ENCODE data around the gene AGAP2. TPM values are rescaled to one million over a fixed set of nuclear protein-coding genes. Genes with fewer than 3 reads are reported as not detected.
A peak's percentile ranks its signal among the peaks of the same experiment; 100 is the strongest.

AGAP2 gene
- total RNA-seq, 2 experiments from 2014 or later, result 68.6 to 72.5 TPM

DNA sequence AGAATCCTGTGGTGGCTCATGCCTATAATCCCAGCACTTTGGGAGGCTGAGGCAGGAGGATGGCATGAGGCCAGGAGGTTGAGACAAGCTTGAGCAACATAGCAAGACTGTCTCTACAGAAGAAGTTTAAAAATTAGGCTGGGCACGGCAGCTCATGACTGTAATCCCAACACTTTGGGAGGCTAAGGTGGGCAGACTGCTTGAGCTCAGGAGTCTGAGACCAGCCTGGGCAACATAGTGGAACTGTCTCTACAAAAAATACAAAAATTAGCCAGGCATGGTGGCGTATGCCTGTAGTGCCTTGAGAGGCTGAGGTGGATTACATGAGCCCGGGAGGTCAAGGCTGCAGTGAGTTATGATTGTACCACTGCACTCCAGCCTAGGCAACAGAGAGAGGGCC is 29.3 kb upstream of the AGAP2 start:
- ChIA-PET POLR2A (interaction anchor here (1.7 to 1.8 kb wide), 2 partner anchors 8 to 11 kb away, joined by 5 read pairs; no protein-coding TSS in a partner anchor), CTCF (interaction anchor here (1.0 to 5.4 kb wide), 5 partner anchors 8 to 136 kb away, joined by 3 to 72 read pairs (median 10); partner anchors contain the start of gene MARCHF9)
- no peak overlapping the region for H3K27ac Mint-ChIP-seq
- peaks cover 20% of the 10 kb centered on the region for H3K36me3 Mint-ChIP-seq (ENCODE audit: low read depth)
- H3K27me3 Mint-ChIP-seq (ENCODE audit: low read depth), result peaks cover 12% of the 10 kb centered on the region
- H3K4me3 Mint-ChIP-seq, result no peak overlapping the region
- no peaks in the 10 kb centered on the region for H3K9me3 Mint-ChIP-seq (ENCODE audit: insufficient read depth)
- peaks cover 44% of the 10 kb centered on the region for H3K4me1 Mint-ChIP-seq (ENCODE audit: low read depth)
- no peak for ATAC-seq
- no peak for DNase-seq

DNA sequence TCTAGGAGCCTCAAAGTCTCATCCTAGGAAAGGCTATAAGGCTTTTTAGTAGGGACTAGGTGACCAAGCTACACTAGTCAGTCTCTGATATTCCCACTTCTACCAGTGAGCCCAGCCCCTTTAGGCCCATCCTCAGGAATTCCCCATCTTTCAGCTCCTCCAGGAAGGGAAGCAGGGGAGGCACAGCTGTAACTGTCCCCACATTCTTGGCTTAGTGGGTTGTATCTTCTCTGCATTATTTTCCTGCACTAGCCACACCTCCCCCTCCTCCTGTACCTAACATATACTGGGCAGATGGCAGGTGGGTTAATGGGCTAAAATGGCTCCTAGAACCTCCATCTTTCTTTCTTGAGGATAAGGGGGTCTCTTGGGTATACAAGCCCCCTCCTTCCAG is 28.8 kb upstream of the AGAP2 start:
- Mint-ChIP-seq H3K27ac (no peak overlapping the region), H3K9me3 (ENCODE audit: insufficient read depth) (no peaks in the 10 kb centered on the region), H3K27me3 (ENCODE audit: low read depth) (peaks cover 12% of the 10 kb centered on the region), H3K36me3 (ENCODE audit: low read depth) (peaks cover 20% of the 10 kb centered on the region), H3K4me1 (ENCODE audit: low read depth) (peaks cover 42% of the 10 kb centered on the region), H3K4me3 (no peak overlapping the region)
- DNase-seq (no peak), ATAC-seq (no peak)
- ChIA-PET POLR2A (interaction anchor here (0.8 to 1.8 kb wide), 4 partner anchors 11 to 132 kb away, joined by 3 to 5 read pairs (median 4); partner anchors contain the start of gene TSFM), CTCF (interaction anchor here (1.0 to 5.4 kb wide), 6 partner anchors 8 to 137 kb away, joined by 3 to 72 read pairs (median 9); partner anchors contain the start of gene MARCHF9)

DNA sequence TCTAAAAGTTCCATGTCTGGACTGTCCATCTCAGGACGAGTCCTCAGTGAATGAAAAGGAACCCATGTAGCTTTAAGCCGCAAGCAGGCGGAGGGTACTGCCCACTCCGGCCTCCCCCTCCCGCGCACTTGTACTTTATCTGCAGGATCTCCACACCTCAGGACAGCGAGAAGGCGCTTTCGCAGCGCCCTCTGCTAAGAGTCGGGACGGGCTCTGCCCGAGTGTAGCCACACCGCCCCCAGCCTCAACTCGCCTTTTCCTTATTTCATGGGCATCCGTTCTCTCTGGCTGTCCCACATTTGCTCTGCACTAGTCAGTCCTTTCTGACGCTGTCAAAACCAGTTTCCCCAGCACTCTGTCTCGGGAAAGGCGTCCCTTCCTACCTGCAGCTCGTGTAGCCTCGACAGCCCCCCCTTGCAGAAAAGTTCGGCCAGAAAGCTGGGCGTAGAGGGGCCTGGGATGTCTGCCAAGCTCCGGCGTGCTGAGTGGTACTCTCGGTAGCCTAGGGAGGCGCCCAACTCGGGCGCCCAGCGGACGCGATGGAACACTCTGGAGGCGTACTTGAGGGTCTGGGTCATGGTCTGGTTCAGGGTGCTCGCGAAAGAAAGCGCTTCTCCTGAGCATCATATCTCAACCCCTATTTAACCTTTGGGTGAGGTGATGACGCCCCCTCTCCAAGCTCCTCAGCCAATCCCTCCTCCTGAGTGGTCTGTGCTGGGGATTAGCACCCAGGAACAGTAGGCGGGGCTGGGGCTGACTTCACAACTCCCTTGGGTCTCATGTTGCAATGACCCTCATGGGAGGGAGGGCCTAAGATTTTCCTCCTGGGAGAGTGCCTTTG is 28.1 kb upstream of the AGAP2 start, which contains the start of gene CYP27B1:
CYP27B1 (minus strand) TSS at position 615 of the 841 bp plus-strand sequence; CDS start at position 578, 37 bp downstream.
- Mint-ChIP-seq H3K4me3 (peak within 1 kb of the TSS; percentile 83), H3K4me1 (ENCODE audit: low read depth) (peaks cover 40% of the 10 kb centered on the region), H3K27me3 (ENCODE audit: low read depth) (peaks cover 12% of the 10 kb centered on the region), H3K36me3 (ENCODE audit: low read depth) (peaks cover 20% of the 10 kb centered on the region), H3K27ac (no peak within 1 kb of the TSS), H3K9me3 (ENCODE audit: insufficient read depth) (no peaks in the 10 kb centered on the region)
- ATAC-seq (no peak), DNase-seq (no peak)
- POLR2A ChIA-PET, result interaction anchor here (0.6 to 1.8 kb wide), 5 partner anchors 10 to 150 kb away, joined by 3 to 5 read pairs (median 4); partner anchors contain the start of gene TSFM
- CTCF ChIA-PET, result interaction anchor here (0.8 to 5.4 kb wide), 8 partner anchors 10 to 138 kb away, joined by 3 to 72 read pairs (median 4); partner anchors contain the start of genes MARCHF9 and TSFM

DNA sequence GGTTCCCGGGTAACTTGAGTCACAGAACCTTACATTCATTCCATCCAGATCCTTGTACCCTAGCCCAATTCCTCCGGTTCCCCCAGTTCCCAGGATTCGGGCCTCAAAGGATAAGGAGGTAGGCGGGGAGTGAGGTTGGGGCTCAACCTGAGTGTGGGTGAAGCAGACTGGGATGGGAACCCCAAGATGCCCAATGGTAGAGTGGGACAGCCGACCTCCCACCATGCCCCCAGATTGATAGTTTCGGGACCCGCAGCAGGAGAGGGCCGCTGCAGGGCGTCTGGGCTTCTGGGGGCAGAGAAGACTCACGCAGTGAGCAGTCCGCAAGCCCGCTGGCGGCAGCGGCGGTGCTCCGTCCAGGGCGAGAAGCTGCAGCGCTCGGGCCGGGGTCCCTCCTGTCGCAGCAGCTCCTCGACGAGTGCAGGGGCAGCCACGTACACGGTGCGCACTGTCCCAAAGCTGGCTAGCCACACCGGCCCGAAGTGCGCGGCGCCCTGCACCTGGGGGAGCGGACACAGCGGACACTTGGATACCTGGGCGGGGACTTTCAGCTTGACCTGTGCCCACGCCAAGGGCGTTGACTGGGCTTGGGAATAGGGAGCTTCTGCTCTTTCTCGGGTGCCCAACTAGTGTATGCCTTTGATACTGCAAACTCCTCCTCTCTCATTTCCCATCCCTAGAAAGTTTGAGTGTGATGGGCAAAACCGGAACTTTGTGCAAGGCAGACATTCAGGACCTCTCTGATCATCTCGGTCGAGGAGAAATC is 27.3 kb upstream of the AGAP2 start:
- Mint-ChIP-seq H3K27me3 (ENCODE audit: low read depth) (peaks cover 12% of the 10 kb centered on the region), H3K27ac (peak overlapping the region; percentile 80), H3K36me3 (ENCODE audit: low read depth) (peaks cover 20% of the 10 kb centered on the region), H3K9me3 (ENCODE audit: insufficient read depth) (no peaks in the 10 kb centered on the region), H3K4me1 (ENCODE audit: low read depth) (peaks cover 34% of the 10 kb centered on the region), H3K4me3 (peak overlapping the region; percentile 83)
- POLR2A ChIA-PET, result interaction anchor here (0.6 to 1.8 kb wide), 3 partner anchors 9 to 149 kb away, joined by 4 to 5 read pairs (median 5); no protein-coding TSS in a partner anchor
- CTCF ChIA-PET, result interaction anchor here (0.8 to 5.4 kb wide), 8 partner anchors 10 to 138 kb away, joined by 3 to 72 read pairs (median 4); partner anchors contain the start of genes MARCHF9 and TSFM
- ATAC-seq, result peak; percentile 20
- no peak for DNase-seq

DNA sequence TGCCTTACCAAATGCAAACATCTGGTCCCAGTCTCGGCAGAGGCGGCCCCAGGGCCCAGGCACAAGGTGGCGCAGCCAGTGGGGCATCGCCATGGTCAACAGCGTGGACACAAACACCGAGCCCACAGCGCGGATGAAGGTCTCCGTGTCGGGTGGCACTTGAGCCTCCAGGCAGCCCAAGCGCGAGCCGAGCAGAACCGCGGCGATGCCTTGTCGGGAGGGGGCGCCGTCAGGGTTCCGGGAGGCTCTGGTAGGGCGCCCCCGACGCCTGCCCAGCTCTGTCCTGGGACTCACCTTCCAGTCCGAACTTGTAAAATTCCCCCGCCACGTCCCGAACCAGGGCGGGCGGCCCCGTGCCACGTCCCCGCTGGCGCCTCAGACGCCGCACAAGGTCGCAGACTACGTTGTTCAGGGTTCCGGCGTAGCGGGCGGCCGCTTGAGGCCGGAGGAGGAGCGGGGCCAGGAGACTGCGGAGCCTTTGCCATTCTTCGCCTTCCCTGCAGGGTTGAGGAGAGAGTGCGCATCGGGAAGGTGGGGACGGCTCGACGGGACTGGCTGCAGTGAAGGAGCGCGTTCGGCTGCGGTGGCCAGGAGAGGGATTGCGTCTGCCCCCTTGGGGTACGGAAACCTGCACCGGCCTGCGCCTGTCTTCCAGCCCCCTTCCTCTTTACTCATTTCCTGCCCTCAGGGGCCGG is 26.6 kb upstream of the AGAP2 start:
- ChIA-PET POLR2A (interaction anchor here (0.7 to 1.2 kb wide), 3 partner anchors 13 to 72 kb away, joined by 3 to 4 read pairs (median 3); partner anchors contain the start of genes CDK4 and TSPAN31), CTCF (interaction anchor here (0.6 to 5.4 kb wide), 10 partner anchors 9 to 139 kb away, joined by 3 to 72 read pairs (median 4); partner anchors contain the start of gene MARCHF9)
- H3K9me3 Mint-ChIP-seq (ENCODE audit: insufficient read depth), result no peaks in the 10 kb centered on the region
- peak overlapping the region; percentile 83 for H3K4me3 Mint-ChIP-seq
- peak; percentile 67 for DNase-seq
- H3K4me1 Mint-ChIP-seq (ENCODE audit: low read depth), result peaks cover 28% of the 10 kb centered on the region
- peaks cover 12% of the 10 kb centered on the region for H3K27me3 Mint-ChIP-seq (ENCODE audit: low read depth)
- H3K36me3 Mint-ChIP-seq (ENCODE audit: low read depth), result peaks cover 15% of the 10 kb centered on the region
- peak overlapping the region; percentile 80 for H3K27ac Mint-ChIP-seq
- peak; percentile 84 for ATAC-seq

DNA sequence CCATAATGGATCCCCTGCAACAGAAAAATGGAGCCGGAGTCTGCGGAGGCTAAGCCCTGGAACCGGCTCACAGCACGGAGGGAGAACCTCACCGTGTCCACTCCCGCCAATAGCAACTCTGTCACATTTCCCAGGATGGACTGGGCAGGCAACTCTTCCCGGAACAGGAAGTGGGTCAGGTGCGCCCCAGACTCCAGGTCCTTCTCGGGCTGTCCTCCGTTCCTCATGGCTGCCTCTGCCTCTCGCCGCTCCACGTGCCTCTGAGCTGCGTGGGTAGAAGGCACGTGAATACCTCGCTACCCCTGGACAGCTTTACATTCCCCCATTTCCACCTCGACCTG is 26.1 kb upstream of the AGAP2 start:
- peaks cover 10% of the 10 kb centered on the region for H3K36me3 Mint-ChIP-seq (ENCODE audit: low read depth)
- peak overlapping the region; percentile 15 for H3K27ac Mint-ChIP-seq
- peaks cover 12% of the 10 kb centered on the region for H3K27me3 Mint-ChIP-seq (ENCODE audit: low read depth)
- peaks cover 29% of the 10 kb centered on the region for H3K4me1 Mint-ChIP-seq (ENCODE audit: low read depth)
- no peaks in the 10 kb centered on the region for H3K9me3 Mint-ChIP-seq (ENCODE audit: insufficient read depth)
- DNase-seq (no peak), ATAC-seq (peak; percentile 1)
- CTCF ChIA-PET, result interaction anchor here (0.6 to 5.4 kb wide), 8 partner anchors 8 to 139 kb away, joined by 3 to 72 read pairs (median 4); partner anchors contain the start of gene MARCHF9
- POLR2A ChIA-PET, result interaction anchor here (0.7 to 1.2 kb wide), 3 partner anchors 13 to 72 kb away, joined by 3 to 4 read pairs (median 3); partner anchors contain the start of genes CDK4 and TSPAN31
- H3K4me3 Mint-ChIP-seq, result peak overlapping the region; percentile 83

DNA sequence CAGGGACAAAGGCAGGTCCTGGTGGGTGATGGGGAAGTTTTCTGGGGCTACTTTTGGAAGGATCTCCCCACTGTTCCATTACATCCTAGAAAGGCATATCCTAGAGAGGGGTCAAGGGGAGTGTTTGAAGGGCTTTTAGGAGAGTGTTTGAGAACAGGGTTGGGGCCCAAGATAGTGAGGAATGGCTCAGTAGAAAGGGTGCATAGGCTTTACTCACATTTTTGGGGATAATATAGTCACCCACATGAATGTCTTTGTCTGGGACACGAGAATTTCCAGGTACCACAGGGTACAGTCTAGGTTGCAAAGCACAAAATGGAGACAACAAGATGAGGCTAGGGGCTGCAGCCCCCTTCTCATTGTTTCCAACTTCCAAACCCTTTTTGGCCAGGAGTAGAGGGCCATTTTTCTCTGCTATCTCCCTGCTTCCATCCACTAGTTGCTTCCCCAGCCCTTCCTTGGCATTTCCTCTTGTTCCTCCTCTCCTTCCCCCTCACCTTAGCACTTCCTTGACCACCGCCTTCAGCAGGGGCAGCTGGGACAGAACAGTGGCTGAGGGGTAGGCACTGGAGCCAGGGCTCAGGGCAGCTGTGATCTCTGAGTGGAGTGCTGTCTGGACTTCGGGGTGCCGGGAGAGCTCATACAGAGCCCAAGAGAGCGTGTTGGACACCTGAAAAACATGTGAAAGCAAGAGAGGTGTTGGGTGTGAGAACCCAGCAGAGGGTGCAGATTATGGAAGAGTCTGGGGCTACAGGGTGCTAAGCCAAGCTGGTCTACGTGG is 25.5 kb upstream of the AGAP2 start:
- Mint-ChIP-seq H3K4me1 (ENCODE audit: low read depth) (peaks cover 33% of the 10 kb centered on the region), H3K36me3 (ENCODE audit: low read depth) (peaks cover 8% of the 10 kb centered on the region), H3K4me3 (peak overlapping the region; percentile 83), H3K9me3 (ENCODE audit: insufficient read depth) (no peaks in the 10 kb centered on the region), H3K27ac (no peak overlapping the region), H3K27me3 (ENCODE audit: low read depth) (peaks cover 12% of the 10 kb centered on the region)
- ChIA-PET CTCF (interaction anchor here (0.6 to 5.4 kb wide), 11 partner anchors 8 to 140 kb away, joined by 3 to 72 read pairs (median 3); partner anchors contain the start of genes CDK4 and MARCHF9), POLR2A (interaction anchor here (0.7 to 1.2 kb wide), 3 partner anchors 12 to 73 kb away, joined by 3 to 4 read pairs (median 3); partner anchors contain the start of genes CDK4 and TSPAN31)
- DNase-seq (no peak), ATAC-seq (no peak)

DNA sequence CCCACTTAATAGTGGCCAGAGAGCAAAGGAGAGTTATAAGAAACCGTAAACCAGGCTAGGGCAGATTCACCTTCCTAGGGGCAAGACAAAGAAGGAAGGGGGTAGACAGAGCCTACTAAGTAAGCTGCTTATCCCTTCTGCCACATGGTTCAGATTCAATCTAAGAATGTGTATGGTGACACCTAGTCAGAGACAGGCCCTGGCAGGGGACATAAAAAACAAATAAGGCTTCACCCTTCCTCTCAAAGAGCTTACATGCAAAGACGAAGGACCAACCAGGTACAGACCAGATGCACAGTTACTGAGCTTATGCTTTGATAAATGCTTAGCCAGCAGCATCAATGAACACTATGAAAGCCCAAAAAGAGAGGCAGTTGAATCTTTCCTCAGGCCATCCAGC is 23.9 kb upstream of the AGAP2 start:
- ATAC-seq, result no peak
- CTCF ChIA-PET, result no interaction called here
- Mint-ChIP-seq H3K27ac (no peak overlapping the region), H3K27me3 (ENCODE audit: low read depth) (peaks cover 12% of the 10 kb centered on the region), H3K36me3 (ENCODE audit: low read depth) (peaks cover 12% of the 10 kb centered on the region), H3K9me3 (ENCODE audit: insufficient read depth) (no peaks in the 10 kb centered on the region), H3K4me3 (no peak overlapping the region), H3K4me1 (ENCODE audit: low read depth) (peaks cover 33% of the 10 kb centered on the region)
- POLR2A ChIA-PET, result no interaction called here
- DNase-seq, result no peak

DNA sequence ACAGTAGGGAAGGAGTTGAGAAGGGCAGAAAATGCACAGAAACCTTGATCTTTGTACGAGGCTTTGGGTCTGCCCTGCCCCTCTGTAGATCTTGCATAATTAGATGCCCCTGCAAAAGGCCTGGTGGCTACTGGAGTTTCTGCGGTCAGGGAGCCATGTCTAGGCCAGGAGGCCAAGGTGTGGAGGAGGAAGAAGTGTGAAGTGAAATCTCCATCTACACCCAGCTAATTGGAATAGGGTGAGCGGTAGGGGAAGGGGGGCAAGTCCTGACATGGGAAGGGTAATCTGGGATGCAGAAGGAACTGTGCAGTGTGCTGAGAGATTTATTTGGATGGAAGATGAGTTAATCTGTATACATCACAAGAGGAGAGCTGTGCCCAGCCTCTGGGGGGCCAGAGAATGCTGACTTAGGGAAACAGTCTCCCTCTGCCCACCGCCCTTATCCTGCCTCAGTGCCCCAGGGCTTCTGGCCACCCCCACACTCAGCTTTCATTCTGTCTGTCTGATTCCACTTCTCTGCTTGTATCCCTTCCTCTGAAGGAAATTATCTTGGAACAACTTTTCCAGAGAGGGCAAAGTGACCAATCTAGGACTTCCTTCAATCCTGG is 23.0 kb upstream of the AGAP2 start:
- CTCF ChIA-PET, result interaction anchor here (0.9 to 2.0 kb wide), 2 partner anchors 22 to 139 kb away, joined by 3 to 8 read pairs; partner anchors contain the start of gene TSFM
- Mint-ChIP-seq H3K36me3 (ENCODE audit: low read depth) (peaks cover 14% of the 10 kb centered on the region), H3K4me1 (ENCODE audit: low read depth) (peaks cover 35% of the 10 kb centered on the region), H3K4me3 (no peak overlapping the region), H3K9me3 (ENCODE audit: insufficient read depth) (no peaks in the 10 kb centered on the region), H3K27ac (no peak overlapping the region), H3K27me3 (ENCODE audit: low read depth) (peaks cover 10% of the 10 kb centered on the region)
- POLR2A ChIA-PET, result interaction anchor here (1.5 kb wide), 1 partner anchor 17 kb away, joined by 3 read pairs; the partner anchor contains the start of gene TSPAN31
- DNase-seq (no peak), ATAC-seq (no peak)

All from activated CD8-positive, alpha-beta T cell treated with anti-CD3 and anti-CD28 coated beads, Interleukin-2, amount 10 ng/mL, durations not matched to agents 7 days and 5 days (primary cell).